ENCODE measurements around the gene CEPT1.

DNA sequence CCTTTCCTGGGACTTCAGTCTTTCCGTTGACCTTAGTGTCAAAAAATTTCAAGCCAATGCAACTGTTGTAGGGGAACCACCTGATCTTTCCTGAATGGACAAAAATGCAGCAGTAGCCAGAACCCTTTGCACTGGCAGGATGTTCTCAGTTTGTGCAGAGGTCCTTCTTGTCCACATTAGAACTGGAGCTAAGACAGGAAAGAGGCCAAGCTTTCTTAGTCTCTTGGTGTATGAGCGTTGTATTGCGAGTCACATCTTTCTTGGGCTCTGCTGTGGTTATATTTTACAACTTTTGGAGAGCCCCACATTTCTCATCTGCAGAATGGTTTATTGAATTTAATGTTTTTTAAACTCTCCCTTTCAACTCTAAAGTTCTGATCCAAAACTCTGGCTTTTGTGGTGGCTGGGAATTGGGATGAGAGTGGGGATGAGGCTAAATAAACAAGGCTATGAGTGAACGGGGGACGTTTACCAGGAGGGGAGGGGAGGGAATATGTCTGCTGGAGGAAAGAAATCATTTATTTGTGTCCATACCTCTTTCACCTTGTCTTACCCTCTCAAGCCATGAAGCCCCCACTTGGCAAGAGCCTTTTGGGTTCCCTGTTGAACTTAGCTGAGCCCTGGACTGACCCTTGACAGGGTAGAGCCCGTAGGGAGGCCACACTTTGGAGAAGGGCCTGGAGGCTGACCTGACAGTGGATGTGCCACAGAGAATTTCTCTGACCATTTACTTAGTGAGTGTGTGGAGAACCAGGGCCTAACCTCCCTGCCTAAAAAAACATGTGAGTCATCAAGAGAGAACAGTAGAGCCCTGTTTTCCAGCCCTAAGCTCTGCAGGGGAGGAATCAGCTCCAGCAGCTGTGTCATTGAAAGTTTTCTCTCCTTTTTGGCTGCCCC lies 88.1 kb downstream of the CEPT1 start:
- TF ChIP-seq, protein P1, sequence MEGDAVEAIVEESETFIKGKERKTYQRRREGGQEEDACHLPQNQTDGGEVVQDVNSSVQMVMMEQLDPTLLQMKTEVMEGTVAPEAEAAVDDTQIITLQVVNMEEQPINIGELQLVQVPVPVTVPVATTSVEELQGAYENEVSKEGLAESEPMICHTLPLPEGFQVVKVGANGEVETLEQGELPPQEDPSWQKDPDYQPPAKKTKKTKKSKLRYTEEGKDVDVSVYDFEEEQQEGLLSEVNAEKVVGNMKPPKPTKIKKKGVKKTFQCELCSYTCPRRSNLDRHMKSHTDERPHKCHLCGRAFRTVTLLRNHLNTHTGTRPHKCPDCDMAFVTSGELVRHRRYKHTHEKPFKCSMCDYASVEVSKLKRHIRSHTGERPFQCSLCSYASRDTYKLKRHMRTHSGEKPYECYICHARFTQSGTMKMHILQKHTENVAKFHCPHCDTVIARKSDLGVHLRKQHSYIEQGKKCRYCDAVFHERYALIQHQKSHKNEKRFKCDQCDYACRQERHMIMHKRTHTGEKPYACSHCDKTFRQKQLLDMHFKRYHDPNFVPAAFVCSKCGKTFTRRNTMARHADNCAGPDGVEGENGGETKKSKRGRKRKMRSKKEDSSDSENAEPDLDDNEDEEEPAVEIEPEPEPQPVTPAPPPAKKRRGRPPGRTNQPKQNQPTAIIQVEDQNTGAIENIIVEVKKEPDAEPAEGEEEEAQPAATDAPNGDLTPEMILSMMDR (IDR thresholded peaks at IDR 0.05), result no peak
- peak in 1 of 2 donors; percentile 48 for TF ChIP-seq POLR2A (IDR thresholded peaks at IDR 0.05)

All from thyroid gland (tissue), 4 donors.